ENCODE data around the gene CDC27.

DNA sequence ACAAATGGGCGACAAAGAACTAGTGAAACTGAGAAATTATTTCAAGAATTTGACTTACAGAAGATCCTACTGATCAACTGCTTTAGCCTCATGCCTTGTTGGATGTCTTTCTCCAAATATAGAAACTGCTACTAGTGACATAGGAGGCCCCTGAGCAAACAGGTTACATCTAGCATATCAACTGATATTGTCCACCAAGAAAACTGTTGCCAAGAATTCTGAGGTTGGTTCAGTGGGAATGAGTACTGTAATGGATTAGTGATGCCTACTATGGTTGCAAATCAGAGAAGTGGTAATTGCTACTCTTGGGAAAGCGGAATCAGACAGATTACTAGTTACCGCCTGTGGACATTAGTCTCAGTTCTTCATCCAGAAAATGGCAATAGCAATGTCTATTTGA lies 10.0 kb downstream of the CDC27 start:
- TF ChIP-seq POLR2A (IDR thresholded peaks at IDR 0.05; ENCODE audit: low read depth, low read length) (no peak), POLR2AphosphoS5 (IDR thresholded peaks at IDR 0.05; ENCODE audit: low read depth, low read length) (no peak), TAF1 (IDR thresholded peaks at IDR 0.05; ENCODE audit: low read depth, low read length) (no peak), POU2F2 (IDR thresholded peaks at IDR 0.05; ENCODE audit: low read depth, low read length) (no peak), SPI1 (IDR thresholded peaks at IDR 0.05; ENCODE audit: low read depth, low read length) (no peak)

Measured in GM12891 (cell line).